ENCODE data around the gene TRMU. TPM values are rescaled to one million over a fixed set of nuclear protein-coding genes. Genes with fewer than 3 reads are reported as not detected.

TRMU gene
- total and polyA plus RNA-seq, 2 of the 8 experiments (the other 6 are each of a cell fraction or from before 2014, with no cell fraction given): 43.4 to 70.6 TPM

DNA sequence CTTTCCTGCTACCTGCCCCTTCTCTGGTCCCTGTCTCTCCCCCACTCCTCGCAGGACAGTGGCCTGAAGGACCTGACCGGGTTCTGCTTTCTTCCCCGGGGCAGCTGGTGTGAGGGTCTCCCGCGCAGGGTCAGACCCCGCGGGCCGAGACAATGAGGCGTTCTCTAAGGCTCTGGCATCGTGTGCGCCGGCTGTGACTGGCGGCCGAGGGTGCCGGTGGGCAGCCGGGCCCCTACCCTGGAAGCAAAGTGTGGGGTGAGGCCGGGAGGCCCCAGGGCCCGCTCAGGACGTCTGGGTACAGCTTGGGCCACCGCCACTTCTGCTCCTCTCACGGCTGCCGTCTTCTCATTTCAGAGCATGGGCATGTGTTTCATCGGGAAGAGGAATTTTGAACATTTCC, 16.3 kb downstream of the TRMU start (continued):
- TF ChIP-seq, protein P1, sequence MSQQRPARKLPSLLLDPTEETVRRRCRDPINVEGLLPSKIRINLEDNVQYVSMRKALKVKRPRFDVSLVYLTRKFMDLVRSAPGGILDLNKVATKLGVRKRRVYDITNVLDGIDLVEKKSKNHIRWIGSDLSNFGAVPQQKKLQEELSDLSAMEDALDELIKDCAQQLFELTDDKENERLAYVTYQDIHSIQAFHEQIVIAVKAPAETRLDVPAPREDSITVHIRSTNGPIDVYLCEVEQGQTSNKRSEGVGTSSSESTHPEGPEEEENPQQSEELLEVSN (IDR thresholded peaks at IDR 0.05): no peak
- TF ChIP-seq KDM4A (IDR thresholded peaks at IDR 0.05; ENCODE audit: low read depth, low read length, severe bottlenecking) (no peak), EZH2 (IDR thresholded peaks at IDR 0.05; ENCODE audit: low read depth, low read length, severe bottlenecking) (no peak)
